ENCODE results near the gene CASQ2. TPM values are rescaled to one million over a fixed set of nuclear protein-coding genes. Genes with fewer than 3 reads are reported as not detected.

Gene CASQ2
- total and polyA plus RNA-seq, 2 experiments from 2014 or later, result not detected

DNA sequence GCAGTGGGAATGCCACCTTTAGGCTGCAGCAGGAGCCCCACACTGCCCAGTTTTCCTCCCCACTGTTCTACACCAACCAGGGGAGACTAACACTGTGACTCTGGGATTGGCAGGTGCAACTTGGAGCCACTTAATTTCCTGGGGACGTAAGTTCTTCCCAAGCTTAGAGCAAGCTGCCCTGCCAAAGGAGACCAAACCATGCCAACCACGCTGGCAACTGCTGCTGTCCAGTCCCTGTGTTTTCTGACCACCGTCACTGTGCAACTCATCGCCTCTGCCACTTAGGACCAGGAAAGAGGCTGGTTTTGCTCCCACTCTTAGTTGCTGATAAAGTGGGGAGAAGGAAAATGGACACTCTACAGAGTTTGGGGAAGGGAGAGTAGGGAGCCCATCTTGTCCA is 76.3 kb downstream of the CASQ2 start:
- Histone ChIP-seq H3K9me3 (ENCODE audit: low read depth) (no peaks in the 10 kb centered on the region), H3K79me2 (no peaks in the 10 kb centered on the region), H4K20me1 (ENCODE audit: insufficient read depth, poor library complexity, severe bottlenecking) (no peaks in the 10 kb centered on the region), H3K9me2 (replicated peaks; ENCODE audit: insufficient read depth) (no peaks in the 10 kb centered on the region), H3K36me3 (replicated peaks; ENCODE audit: insufficient read depth, low read depth) (no peaks in the 10 kb centered on the region), H3K4me1 (ENCODE audit: insufficient read depth) (no peaks in the 10 kb centered on the region), H3K27ac (no peak overlapping the region), H3K27me3 (no peaks in the 10 kb centered on the region), H3K4me3 (no peak overlapping the region), H3K4me2 (no peak overlapping the region), H2AFZ (no peak overlapping the region)
- no peak for DNase-seq (ENCODE audit: low spot score)
- TF ChIP-seq EZH2 (IDR thresholded peaks at IDR 0.05; ENCODE audit: borderline replicate concordance) (no peak), EZH2phosphoT487 (IDR thresholded peaks at IDR 0.05; ENCODE audit: low read depth, severe bottlenecking, unreplicated experiment) (no peak)
- TF ChIP-seq, protein P1, sequence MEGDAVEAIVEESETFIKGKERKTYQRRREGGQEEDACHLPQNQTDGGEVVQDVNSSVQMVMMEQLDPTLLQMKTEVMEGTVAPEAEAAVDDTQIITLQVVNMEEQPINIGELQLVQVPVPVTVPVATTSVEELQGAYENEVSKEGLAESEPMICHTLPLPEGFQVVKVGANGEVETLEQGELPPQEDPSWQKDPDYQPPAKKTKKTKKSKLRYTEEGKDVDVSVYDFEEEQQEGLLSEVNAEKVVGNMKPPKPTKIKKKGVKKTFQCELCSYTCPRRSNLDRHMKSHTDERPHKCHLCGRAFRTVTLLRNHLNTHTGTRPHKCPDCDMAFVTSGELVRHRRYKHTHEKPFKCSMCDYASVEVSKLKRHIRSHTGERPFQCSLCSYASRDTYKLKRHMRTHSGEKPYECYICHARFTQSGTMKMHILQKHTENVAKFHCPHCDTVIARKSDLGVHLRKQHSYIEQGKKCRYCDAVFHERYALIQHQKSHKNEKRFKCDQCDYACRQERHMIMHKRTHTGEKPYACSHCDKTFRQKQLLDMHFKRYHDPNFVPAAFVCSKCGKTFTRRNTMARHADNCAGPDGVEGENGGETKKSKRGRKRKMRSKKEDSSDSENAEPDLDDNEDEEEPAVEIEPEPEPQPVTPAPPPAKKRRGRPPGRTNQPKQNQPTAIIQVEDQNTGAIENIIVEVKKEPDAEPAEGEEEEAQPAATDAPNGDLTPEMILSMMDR (IDR thresholded peaks at IDR 0.05; ENCODE audit: poor library complexity), result no peak
- WGBS (ENCODE audit: low lambda C conversion rate, missing lambda C conversion rate), result 97% methylated on average over 4 of the region's 4 CpGs

DNA sequence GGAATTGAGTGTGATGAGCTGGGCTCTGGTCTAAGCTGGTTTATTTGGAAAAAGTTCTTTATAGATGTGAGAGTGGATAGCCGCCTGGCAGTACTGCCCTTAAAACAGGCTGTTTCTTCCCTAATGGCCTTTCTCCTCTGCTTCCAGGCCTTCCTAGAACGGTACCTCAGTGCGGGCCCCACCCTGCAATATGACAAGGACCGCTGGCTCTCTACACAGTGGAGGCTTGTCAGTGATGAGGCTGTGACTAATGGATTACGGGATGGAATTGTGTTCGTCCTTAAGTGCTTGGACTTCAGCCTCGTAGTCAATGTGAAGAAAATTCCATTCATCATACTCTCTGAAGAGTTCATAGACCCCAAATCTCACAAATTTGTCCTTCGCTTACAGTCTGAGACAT is 77.5 kb downstream of the CASQ2 start:
- Histone ChIP-seq H3K4me3 (no peak overlapping the region), H3K79me2 (no peaks in the 10 kb centered on the region), H3K27me3 (no peaks in the 10 kb centered on the region), H2AFZ (no peak overlapping the region), H4K20me1 (ENCODE audit: insufficient read depth, poor library complexity, severe bottlenecking) (no peaks in the 10 kb centered on the region), H3K36me3 (replicated peaks; ENCODE audit: insufficient read depth, low read depth) (no peaks in the 10 kb centered on the region), H3K4me2 (no peak overlapping the region), H3K4me1 (ENCODE audit: insufficient read depth) (no peaks in the 10 kb centered on the region), H3K27ac (no peak overlapping the region), H3K9me2 (replicated peaks; ENCODE audit: insufficient read depth) (no peaks in the 10 kb centered on the region), H3K9me3 (ENCODE audit: low read depth) (no peaks in the 10 kb centered on the region)
- DNase-seq (ENCODE audit: low spot score), result no peak
- TF ChIP-seq, protein P1 (IDR thresholded peaks at IDR 0.05; ENCODE audit: poor library complexity), result no peak
- TF ChIP-seq EZH2 (IDR thresholded peaks at IDR 0.05; ENCODE audit: borderline replicate concordance), result no peak
- no peak for TF ChIP-seq EZH2phosphoT487 (IDR thresholded peaks at IDR 0.05; ENCODE audit: low read depth, severe bottlenecking, unreplicated experiment)
- 93% methylated on average over 8 of the region's 8 CpGs for WGBS (ENCODE audit: low lambda C conversion rate, missing lambda C conversion rate)

DNA sequence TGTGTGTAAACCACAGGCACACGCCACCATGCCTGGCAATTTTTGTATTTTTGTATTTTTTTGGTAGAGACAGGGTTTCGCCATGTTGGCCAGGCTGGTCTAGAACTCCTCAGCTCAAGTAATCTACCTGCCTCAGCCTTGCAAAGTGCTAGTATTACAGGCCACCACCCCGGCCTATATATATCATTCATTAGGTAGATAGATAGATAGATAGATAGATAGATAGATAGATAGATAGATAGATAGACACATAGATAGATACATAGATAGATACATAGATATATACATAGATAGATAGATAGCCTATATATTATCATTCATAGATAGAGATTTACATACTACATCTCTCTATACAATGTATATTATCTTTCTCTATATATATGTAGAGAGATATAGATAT is 80.8 kb downstream of the CASQ2 start:
- Histone ChIP-seq H4K20me1 (ENCODE audit: insufficient read depth, poor library complexity, severe bottlenecking) (no peaks in the 10 kb centered on the region), H3K79me2 (no peaks in the 10 kb centered on the region), H3K27ac (no peak overlapping the region), H3K4me3 (no peak overlapping the region), H3K9me3 (ENCODE audit: low read depth) (no peaks in the 10 kb centered on the region), H3K9me2 (replicated peaks; ENCODE audit: insufficient read depth) (no peaks in the 10 kb centered on the region), H3K27me3 (no peaks in the 10 kb centered on the region), H2AFZ (no peak overlapping the region), H3K4me2 (no peak overlapping the region), H3K4me1 (ENCODE audit: insufficient read depth) (no peaks in the 10 kb centered on the region), H3K36me3 (replicated peaks; ENCODE audit: insufficient read depth, low read depth) (no peaks in the 10 kb centered on the region)
- DNase-seq (ENCODE audit: low spot score), result no peak
- TF ChIP-seq EZH2 (IDR thresholded peaks at IDR 0.05; ENCODE audit: borderline replicate concordance) (no peak), EZH2phosphoT487 (IDR thresholded peaks at IDR 0.05; ENCODE audit: low read depth, severe bottlenecking, unreplicated experiment) (no peak)
- TF ChIP-seq, protein P1 (IDR thresholded peaks at IDR 0.05; ENCODE audit: poor library complexity), result no peak
- 100% methylated on average over 3 of the region's 3 CpGs for WGBS (ENCODE audit: low lambda C conversion rate, missing lambda C conversion rate)

Measured in hepatocyte (in vitro differentiated cells).